WI38 (cell line): ENCODE results near the gene BAD.

Experiments
- H3K4me3 ChIP-seq: 2 replicates; pipeline ENCODE4 v1.5.1; 2011; ENCODE audit warnings: low read depth, mild to moderate bottlenecking, control low read depth, low read length
- TF ChIP-seq, protein P1 (sequence below): IDR thresholded peaks from 2 replicates; pipeline ENCODE4 v1.5.1; 2012; ENCODE audit warnings: low read depth, mild to moderate bottlenecking, control low read depth, low read length

The BAD gene

DNA sequence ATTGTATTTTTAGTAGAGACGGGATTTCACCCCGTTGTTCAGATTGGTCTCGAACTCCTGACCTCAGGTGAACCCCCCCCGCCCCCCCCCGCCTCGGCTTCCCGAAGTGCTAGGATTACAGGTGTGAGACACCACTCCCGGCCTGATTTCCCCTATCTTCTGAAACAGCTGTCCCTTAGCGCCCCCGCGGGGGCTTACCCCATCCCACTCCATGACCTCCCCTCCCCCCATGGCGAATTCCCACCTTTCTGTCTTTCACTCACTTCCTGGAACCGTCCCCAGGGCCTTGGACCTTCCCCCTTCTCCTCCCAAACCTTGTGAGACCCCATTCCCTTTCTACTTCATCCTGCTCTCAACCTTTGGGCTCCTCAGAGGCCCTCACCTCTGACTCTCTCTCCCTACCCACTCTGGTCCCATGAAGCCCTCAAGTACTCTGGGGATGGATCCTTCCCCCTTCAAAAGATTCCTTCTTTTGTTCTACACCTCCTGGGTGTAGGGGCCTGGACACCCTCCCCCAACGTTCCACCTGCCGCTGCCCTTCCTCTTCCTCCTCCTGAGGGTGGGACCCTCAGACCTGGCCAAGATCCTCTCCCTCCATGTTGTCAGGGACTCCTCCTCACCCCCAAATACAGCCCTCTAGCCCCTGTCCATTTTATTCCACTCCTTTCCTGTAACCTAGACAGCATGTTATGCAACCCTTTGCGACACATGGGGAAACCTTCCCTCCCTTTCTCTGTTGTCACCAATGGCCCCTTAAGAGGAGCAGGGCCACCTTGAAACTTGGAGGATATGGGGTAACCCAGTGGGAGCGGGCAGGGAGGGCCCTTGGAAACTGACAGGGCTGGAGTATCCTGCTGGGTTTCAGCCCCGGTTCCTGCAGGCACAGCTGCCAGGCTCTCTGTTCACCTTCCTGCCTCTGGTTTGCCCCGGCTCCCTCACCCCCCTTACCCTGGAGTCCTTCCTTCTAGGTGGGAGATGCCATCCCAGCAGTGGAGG is 34.6 kb upstream of the BAD start:
- peak overlapping the region; percentile 75 for H3K4me3 ChIP-seq

DNA sequence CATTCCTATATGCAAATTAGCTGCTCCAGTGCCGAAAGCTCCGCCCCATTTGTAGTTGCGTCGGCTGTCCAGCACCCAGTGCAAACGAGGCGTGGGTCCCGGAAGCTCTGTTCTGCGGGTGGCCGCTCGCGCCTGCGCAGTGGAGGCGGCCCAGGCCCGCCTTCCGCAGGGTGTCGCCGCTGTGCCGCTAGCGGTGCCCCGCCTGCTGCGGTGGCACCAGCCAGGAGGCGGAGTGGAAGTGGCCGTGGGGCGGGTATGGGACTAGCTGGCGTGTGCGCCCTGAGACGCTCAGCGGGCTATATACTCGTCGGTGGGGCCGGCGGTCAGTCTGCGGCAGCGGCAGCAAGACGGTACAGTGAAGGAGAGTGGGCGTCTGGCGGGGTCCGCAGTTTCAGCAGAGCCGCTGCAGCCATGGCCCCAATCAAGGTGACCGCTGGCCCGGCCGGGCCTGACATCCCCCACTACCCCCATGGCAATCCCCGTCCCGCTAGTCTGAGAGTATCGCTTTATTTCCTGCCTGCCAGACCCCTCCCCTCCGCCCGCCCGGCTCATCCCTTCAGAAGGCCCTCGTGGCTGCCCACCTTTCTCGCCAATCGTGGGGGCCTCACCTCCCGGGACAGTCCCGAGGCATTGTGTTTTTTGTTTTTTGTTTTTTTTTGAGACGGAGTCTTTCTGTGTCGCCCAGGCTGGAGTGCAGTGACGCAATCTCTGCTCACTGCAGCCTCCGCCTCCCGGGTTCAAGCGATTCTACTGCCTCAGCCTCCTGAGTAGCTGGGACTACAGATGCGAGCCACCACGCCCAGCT is 33.7 kb upstream of the BAD start, which contains the start of gene PRDX5:
Gene PRDX5 (plus strand): TSS at position 161 of the 805 bp plus-strand sequence. CDS start 95 bp downstream, at position 256.
- TF ChIP-seq, protein P1, sequence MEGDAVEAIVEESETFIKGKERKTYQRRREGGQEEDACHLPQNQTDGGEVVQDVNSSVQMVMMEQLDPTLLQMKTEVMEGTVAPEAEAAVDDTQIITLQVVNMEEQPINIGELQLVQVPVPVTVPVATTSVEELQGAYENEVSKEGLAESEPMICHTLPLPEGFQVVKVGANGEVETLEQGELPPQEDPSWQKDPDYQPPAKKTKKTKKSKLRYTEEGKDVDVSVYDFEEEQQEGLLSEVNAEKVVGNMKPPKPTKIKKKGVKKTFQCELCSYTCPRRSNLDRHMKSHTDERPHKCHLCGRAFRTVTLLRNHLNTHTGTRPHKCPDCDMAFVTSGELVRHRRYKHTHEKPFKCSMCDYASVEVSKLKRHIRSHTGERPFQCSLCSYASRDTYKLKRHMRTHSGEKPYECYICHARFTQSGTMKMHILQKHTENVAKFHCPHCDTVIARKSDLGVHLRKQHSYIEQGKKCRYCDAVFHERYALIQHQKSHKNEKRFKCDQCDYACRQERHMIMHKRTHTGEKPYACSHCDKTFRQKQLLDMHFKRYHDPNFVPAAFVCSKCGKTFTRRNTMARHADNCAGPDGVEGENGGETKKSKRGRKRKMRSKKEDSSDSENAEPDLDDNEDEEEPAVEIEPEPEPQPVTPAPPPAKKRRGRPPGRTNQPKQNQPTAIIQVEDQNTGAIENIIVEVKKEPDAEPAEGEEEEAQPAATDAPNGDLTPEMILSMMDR = 0 out of 2 replicates have a peak, but pooled peaks have one; percentile 2
- peak within 1 kb of the TSS; percentile 75 for H3K4me3 ChIP-seq

More for the DNA sequence above, 34.6 kb upstream of the BAD start:
- TF ChIP-seq, protein P1 = no peak

DNA sequence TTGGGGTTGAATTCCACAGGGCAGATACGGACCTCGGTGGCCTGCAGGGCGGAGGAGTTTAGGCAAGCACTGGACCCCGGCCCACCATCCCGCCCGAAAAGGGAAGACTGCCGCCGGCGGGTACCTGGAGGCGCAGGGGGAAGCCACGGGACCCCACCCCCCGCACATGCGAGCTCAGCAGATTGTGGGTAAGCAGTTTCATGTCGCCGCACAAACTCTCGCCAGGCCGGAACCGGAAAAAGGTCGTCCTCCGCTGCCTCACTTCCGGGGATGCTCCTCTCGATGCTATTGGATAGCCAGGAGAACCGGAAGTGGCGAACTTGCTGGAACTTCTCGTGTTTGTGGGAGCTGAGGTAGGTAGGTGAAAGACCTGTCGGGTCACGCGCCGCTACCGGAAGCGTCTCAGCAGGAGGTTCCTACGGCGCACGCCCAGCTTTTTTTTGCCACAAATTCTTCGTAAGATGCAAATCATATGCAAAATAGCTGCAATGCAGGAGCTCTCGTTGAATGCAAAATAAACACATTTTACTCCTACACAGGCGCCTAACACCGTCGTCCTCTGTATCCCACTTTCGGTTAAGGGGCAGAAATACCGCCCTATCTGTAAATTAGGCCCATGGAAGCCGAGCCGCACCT is 33.0 kb upstream of the BAD start, which contains the start of gene TRMT112:
Gene TRMT112 (minus strand): TSS at position 235 of the 636 bp plus-strand sequence. CDS start 33 bp downstream, at position 202.
- TF ChIP-seq, protein P1 = no peak
- H3K4me3 ChIP-seq = peak within 1 kb of the TSS; percentile 75

DNA sequence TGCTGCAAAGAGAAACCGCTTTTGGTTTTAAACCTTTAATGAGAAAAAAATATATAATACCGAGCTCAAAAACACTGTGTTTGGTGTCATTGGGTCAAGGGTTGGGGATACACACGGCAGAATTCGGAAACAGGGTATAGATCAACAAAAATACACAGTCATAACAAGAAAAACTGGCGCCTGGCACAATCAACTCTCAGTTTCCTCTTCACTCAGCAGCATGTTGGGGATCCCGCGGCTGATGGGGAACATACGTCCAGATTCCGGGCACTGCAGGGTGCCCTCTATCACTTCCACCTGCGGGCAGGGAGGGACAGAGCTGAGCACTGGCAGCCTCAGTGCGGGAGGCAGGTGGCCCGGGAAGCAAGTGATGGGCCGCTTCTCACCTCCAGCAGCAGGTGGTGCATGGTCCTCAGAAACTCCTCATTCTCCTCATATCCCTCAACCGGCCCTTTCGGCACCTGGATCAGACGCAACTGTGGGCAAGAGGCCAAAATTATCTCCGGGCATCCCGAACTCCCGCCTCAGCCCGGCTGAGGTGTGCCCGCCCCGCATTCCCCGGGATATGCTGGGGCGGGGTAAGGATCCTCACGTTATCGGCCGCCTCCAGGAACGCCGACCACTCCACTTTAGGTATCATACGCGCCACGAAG is 32.3 kb upstream of the BAD start:
- TF ChIP-seq, protein P1 = no peak
- H3K4me3 ChIP-seq = peak overlapping the region; percentile 75

DNA sequence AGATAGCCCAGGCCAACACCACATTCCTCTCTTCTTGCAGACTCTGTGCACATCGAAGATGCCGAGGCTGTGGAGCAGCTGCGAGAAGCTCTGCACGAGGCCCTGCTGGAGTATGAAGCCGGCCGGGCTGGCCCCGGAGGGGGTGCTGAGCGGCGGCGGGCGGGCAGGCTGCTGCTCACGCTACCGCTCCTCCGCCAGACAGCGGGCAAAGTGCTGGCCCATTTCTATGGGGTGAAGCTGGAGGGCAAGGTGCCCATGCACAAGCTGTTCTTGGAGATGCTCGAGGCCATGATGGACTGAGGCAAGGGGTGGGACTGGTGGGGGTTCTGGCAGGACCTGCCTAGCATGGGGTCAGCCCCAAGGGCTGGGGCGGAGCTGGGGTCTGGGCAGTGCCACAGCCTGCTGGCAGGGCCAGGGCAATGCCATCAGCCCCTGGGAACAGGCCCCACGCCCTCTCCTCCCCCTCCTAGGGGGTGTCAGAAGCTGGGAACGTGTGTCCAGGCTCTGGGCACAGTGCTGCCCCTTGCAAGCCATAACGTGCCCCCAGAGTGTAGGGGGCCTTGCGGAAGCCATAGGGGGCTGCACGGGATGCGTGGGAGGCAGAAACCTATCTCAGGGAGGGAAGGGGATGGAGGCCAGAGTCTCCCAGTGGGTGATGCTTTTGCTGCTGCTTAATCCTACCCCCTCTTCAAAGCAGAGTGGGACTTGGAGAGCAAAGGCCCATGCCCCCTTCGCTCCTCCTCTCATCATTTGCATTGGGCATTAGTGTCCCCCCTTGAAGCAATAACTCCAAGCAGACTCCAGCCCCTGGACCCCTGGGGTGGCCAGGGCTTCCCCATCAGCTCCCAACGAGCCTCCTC is 31.4 kb upstream of the BAD start:
- peak overlapping the region; percentile 75; the same call in 1 of the 2 replicates for H3K4me3 ChIP-seq

DNA sequence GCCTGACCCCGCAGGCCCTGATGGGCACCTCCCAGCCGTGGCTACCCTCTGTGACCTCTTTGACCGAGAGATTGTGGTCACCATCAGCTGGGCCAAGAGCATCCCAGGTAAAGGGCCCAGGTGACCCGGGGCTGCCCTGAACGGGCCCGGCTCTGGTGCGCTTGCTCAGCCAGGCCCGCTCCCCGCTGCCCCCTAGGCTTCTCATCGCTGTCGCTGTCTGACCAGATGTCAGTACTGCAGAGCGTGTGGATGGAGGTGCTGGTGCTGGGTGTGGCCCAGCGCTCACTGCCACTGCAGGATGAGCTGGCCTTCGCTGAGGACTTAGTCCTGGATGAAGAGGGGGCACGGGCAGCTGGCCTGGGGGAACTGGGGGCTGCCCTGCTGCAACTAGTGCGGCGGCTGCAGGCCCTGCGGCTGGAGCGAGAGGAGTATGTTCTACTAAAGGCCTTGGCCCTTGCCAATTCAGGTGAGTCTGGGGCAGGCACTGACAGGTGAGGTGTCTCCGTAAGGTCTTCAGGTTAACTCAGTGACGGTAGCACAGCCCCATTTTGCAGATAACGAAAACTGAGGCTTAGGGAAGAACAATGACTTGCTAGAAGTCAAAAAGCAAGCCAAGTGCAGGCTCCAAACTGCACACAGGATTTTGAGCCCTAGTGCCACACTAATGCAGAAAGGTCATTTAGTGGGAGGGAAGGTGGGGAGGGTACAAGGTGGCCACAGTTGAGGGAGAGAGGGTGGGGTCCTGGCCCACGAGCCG is 30.5 kb upstream of the BAD start:
- H3K4me3 ChIP-seq = no peak overlapping the region
- TF ChIP-seq, protein P1 = no peak
